A204.1 (cell line): ENCODE data around the gene BMP10.

Experiments
- FAIRE-seq: peaks from 2 replicates; lab custom pipeline; 2012; peaks lifted over from hg19 to GRCh38; lab: Jason Lieb, UNC

Gene BMP10

DNA sequence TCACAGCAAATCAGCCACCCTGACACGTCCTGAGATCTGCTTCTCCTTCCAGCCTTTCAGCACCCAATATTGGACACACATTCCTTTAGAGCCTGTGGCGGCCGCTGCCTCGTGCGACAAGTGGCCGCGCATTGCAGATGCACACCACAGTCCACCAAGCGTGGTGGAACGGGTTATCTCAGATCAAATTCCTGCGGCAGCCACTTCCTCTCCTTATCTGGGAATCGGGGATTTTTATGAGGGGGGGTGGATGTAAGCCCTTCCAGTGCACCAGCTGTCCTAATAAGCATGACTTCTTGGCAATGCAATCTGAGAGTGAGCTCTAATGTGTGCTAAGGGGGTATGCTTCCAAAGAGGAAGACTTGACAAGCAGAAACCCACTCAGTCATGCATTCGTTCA lies 18.3 kb upstream of the BMP10 start:
- FAIRE-seq, result no peak

DNA sequence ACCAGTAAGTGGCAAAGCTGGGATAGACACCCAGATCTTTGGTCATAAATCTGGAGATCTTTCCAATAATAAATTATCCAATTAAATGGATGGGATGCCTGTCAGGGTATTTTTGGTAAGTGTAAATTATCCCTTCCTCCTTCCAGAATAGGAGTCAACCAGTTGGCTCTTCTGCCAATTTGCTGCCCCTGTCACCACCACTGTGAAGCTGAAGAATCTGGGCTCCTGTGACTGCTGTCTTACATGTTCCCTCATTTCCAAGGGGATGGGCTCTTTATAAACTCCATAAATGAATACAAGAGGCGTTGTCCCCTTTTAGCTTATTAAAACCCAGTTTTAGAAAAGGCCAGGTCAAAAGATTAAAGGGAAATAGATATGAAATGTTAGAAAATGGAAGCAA lies 17.8 kb upstream of the BMP10 start:
- FAIRE-seq, result no peak

DNA sequence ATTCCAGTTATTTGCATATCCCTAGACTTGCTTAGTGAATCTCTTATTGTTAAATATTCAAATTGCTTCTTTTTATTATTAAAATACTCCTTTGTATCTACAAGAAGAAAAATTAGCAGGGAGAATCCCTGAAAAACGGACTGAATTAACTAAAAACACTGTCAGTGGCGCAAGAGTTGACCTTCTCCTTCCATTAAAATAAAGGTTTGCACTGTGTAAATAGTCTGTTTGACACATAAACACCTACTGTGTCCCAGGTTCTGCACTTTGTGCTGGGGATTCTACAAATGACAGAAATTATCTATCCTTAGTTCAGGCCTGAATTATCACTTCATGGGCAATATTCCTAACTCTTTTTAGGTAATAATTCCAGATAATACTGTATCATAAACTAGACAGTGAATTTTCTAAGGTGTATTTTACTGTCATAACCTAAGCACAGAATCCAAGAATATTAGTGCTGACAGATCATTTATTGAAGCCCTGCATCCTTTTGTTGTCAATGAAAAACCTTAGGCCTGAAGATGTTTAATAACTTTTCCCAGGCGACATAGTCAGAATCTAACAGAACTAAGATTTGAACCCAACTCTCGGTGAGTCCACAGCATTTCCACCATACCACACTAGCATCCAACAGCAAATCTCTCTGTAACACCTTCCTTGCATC lies 17.0 kb upstream of the BMP10 start:
- FAIRE-seq, result no peak

- no peak for FAIRE-seq
These were observed 14.5 kb upstream of the BMP10 start for GRCh38 chr2:68885811-68886075.

DNA sequence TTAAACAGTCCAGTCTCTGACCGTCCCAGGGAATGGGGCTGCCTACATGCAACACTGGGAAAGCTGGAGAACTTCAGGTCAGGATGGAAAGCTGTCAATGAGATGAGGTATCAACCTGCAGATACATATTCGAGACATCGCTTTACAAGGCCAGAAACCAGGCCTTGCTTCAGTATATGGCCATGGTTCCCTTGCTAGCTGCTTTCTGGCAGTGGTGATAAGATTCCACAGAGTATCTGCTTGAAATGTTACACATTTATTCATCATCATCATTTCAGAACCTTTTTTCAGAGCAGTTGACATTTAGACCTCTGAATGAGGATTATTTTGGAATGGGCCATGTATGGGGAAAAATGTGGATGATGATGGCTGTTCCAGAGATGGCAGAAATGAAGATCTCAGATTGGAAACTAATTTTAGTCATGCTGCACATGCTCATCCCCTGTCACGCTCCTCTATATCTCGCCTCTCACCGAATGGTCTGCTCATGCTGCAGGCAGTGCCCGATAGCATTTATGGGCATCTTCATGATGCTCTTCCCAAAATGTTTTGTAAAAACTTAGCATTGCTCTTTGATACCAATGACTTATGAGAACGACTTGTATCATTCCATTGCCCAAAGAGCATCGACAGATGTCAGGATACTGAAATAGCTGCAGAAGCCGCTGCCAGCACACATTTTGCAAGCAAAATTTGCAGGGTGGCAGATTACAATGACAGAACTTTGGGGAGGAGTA lies 14.0 kb upstream of the BMP10 start:
- no peak for FAIRE-seq

DNA sequence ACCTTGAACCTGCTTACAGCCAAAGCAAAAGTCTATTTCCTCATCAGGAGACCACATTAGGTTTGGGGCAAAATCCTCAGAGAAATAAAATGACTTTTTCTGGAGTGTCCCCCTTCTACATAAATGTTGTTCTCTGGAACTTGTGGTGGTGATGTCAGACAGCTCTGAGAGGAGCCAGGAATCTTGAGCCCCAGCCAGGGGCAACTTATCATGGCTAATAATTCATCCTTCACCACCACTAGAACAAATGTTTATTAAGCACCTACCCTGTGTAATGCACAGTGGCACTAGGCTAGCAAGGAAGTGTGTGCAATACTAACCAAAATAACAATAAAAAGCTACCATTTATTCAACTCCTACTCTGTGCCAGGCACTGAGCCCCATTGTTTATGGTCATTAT lies 9.0 kb upstream of the BMP10 start:
- no peak for FAIRE-seq

GRCh38 chr2:68879296-68879695 lies 8.1 kb upstream of the BMP10 start:
- FAIRE-seq, result no peak

- FAIRE-seq, result no peak
These were observed 7.6 kb upstream of the BMP10 start for GRCh38 chr2:68878753-68879152.

DNA sequence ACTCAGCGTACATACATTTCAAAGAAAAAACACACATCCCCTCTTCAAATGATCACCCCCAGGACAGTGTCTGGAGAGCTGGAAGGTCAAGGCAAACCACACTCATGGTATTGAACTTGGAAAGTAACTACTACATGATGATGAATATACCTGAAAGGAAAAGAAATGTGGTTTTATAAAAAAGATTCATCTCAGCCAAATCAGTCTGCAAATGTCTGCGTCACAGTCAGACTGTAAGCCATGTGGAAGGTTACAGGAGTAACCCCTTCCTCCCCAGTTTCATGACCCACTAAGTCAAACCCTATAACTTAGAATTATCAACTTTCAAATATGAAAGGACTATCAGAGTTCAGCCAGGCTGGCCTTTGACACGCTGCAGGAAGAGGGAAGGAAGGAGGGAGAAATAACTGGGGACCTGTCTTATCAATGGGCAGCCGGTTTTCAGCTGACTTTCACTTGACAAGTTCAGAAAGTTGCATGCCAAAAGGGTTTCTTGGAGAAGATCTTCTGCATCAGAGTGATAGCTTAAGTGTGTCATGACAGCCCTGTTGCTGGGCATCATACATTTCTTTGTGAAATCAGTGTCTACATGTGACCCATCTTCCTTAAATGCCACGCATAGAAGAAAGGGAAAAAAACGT lies 7.0 kb upstream of the BMP10 start:
- no peak for FAIRE-seq

DNA sequence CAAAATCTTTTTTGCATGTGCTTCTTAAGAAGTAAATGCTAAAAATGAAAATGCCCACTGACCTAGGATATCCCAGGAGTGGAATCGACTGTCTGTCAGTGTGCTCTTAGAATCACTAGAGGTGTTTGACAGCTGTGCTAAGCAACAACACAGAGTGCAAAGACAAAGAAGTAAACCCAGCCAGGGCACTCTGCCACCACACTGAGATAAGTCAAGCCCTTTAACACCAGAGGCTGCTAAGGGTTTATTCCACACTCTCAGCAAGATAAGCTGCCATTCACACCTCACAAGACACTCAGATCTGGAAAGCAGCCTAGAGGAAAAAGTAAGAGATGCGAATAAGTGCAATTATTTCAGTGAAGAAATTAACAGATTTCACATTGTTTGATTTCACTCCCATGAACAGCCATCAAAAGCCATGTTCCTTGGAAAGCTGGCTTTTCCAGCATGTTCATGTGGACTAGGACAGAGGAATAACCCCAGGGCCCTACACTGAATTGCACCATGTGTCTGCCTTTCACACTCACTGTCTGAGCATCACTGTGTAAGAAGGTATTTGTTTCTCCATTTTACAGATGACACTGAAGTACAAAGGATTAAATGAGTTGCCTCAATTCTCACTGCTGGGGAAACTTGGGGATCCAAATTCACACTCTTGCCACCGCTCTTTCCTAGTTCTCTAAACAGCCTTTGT lies 6.0 kb upstream of the BMP10 start:
- FAIRE-seq, result no peak

- no peak for FAIRE-seq
These were observed 982 bp downstream of the BMP10 start for GRCh38 chr2:68870215-68870614.

- no peak for FAIRE-seq
These were observed 6.1 kb downstream of the BMP10 start for GRCh38 chr2:68865108-68865507.

DNA sequence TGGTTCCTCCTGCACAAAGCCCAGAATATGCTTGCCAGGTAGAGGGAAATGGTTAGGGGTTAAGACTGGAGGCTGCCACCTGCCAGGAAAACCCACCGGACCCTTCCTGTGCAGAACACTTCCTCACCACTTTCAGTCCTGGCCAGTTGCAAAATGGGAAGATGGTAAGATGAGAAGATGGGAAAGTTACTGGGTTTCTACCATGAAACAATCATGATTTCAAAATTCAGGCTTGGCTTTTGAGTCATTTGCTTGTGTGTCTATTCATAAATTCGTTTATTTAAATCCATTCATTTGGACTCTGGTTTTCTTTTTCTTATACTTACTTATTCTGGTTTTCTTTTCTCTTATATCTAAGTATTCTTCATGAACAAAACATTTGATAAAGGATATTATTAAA lies 7.2 kb downstream of the BMP10 start:
- FAIRE-seq, result no peak

DNA sequence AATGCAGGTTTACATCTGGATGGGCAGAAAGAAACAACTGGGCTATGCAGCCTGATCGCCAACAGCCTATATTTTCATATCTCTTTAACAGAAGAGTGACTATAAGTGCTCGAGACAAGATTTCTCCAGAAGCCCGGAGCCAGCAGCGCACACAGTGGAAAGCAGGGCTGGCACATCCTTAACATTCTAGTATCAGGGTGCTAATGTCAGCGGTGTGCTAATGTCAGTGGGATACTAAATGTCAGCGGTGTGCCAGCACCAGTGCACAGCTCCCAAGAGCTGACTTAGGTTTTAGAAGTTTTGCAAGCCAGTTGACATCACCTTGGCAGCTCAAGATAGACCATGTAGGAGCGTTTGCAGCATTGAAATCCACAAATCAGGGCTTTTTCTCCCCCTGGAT lies 8.3 kb downstream of the BMP10 start:
- no peak for FAIRE-seq

DNA sequence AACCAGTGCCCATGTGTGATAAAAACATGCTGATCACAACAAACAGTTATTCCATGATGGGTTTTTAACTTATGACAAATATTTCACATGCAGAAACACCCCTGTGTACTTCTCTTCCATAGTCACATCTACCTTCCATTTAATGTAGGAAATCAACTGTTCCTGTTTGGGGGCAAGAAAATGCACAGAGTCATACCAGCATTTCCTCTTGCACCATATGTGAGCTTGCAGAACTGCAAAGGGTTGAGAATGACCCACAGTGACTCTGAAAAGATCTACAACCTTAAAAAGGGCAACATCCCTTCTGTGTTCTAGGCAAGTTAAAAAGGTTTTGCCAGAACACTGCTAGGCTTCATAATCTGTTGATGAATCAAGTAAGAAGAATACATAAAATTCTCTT lies 9.9 kb downstream of the BMP10 start:
- FAIRE-seq, result no peak

DNA sequence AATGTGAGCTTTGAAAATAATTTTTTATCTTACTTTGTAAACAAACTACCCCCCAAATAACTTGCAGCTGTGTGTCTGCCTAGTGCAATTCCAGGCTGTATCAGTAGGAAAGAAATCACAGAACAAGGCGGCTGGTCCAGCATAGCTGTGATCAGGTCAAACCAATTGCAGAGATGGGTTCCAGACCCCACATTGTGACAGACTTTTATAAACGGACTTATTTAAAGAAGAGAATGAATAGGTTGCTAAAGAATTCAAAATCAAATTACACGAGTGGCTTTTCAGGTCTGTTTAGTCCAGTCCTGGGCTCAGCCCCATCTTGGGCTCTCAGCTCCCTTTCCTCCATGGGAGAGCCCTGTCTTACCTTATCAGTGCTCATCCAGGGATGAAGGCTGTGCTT lies 11.1 kb downstream of the BMP10 start:
- FAIRE-seq, result no peak

DNA sequence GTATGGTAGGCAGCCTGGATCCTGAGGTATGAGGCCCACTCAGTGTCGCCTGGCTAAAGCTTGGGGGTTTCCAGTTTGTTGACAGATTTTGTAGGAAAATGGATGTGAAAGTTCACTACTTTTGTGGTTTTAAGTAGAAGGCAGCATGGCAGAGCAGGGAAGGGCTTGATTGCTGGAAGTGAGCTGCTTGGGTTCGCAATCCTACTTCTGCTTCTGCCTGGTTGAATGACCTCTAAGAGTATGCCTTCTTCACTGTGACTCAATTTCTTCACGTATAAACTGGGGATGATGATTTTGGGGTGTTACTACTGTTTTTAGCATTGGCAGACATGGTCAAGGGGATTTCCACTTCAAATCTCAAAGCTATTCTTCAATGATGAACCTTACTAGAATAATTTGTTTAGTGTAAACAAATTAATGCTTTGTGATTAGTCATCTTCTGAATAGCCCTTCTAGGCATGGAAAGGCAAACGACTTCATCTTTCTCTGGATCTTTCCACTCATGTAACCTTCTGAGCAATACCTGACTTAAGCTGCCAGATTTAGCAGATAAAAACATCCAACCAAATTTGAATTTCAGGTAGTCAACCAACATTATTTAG lies 13.2 kb downstream of the BMP10 start:
- no peak for FAIRE-seq

DNA sequence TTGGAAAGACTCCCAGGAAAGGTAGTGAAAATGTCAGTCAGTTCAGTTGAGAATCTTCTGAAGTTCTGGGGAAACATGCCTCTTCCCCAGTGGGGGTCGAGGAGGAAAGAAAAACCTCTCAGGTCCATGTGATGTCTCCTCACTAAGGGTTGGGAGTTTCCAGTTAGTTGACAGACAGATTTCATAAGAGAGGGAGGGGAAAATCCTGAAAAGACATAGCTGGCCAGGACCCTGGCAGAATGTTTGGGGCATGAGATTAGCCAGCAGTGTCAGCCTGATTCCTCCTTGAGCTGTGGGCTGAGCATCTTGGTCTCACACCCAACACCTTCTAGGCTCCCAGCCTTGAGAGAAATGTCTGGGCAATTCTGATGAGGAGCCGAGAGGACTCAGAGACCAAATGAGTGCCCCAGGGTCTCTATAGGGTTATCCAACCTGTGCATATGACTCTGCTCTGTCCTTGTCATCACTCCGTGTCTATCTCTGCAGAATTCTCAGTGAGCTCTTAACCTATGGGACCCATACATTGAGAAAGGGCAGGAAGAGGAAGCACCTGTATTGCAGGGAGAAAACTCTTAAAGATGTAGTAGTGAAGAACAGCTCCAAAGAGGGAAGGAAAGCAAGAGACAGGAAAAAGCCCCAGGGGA lies 13.9 kb downstream of the BMP10 start:
- FAIRE-seq, result no peak

GRCh38 chr2:68855550-68855949 lies 15.6 kb downstream of the BMP10 start:
- FAIRE-seq, result no peak

GRCh38 chr2:68854476-68854875 lies 16.7 kb downstream of the BMP10 start:
- no peak for FAIRE-seq

- FAIRE-seq, result no peak
These were observed 17.3 kb downstream of the BMP10 start for GRCh38 chr2:68853915-68854314.

DNA sequence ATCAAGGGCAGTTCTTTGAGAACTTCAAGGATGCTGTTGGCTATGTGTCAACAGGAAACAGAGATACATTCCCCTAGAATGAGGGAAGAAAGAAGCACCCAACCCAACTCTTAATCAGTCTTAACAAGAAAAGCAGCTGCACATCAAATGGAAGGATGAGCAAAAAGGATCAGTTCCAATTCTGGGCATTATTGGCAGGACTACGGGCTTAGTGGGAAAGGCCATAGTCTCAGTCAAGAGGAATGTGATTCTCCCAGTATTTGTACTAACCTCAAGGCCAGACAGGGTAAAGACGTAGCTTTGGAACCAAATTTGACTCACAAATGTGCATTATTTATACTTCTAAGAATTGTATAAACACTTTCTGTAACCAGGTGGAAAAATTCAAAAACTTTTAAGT lies 18.2 kb downstream of the BMP10 start:
- no peak for FAIRE-seq

- FAIRE-seq, result no peak
These were observed 20.7 kb downstream of the BMP10 start for GRCh38 chr2:68850524-68850923.
